Measurements from ENCODE around the gene SEMA3B. TPM values are rescaled to one million over a fixed set of nuclear protein-coding genes. Genes with fewer than 3 reads are reported as not detected.

SEMA3B gene
- total and polyA plus RNA-seq, 9 of the 15 experiments (the other 6 are each of a cell fraction or from before 2014, with no cell fraction given): 0.03 to 1.8 (median 0.55) TPM; not detected in 1

- TF ChIP-seq, protein P1, sequence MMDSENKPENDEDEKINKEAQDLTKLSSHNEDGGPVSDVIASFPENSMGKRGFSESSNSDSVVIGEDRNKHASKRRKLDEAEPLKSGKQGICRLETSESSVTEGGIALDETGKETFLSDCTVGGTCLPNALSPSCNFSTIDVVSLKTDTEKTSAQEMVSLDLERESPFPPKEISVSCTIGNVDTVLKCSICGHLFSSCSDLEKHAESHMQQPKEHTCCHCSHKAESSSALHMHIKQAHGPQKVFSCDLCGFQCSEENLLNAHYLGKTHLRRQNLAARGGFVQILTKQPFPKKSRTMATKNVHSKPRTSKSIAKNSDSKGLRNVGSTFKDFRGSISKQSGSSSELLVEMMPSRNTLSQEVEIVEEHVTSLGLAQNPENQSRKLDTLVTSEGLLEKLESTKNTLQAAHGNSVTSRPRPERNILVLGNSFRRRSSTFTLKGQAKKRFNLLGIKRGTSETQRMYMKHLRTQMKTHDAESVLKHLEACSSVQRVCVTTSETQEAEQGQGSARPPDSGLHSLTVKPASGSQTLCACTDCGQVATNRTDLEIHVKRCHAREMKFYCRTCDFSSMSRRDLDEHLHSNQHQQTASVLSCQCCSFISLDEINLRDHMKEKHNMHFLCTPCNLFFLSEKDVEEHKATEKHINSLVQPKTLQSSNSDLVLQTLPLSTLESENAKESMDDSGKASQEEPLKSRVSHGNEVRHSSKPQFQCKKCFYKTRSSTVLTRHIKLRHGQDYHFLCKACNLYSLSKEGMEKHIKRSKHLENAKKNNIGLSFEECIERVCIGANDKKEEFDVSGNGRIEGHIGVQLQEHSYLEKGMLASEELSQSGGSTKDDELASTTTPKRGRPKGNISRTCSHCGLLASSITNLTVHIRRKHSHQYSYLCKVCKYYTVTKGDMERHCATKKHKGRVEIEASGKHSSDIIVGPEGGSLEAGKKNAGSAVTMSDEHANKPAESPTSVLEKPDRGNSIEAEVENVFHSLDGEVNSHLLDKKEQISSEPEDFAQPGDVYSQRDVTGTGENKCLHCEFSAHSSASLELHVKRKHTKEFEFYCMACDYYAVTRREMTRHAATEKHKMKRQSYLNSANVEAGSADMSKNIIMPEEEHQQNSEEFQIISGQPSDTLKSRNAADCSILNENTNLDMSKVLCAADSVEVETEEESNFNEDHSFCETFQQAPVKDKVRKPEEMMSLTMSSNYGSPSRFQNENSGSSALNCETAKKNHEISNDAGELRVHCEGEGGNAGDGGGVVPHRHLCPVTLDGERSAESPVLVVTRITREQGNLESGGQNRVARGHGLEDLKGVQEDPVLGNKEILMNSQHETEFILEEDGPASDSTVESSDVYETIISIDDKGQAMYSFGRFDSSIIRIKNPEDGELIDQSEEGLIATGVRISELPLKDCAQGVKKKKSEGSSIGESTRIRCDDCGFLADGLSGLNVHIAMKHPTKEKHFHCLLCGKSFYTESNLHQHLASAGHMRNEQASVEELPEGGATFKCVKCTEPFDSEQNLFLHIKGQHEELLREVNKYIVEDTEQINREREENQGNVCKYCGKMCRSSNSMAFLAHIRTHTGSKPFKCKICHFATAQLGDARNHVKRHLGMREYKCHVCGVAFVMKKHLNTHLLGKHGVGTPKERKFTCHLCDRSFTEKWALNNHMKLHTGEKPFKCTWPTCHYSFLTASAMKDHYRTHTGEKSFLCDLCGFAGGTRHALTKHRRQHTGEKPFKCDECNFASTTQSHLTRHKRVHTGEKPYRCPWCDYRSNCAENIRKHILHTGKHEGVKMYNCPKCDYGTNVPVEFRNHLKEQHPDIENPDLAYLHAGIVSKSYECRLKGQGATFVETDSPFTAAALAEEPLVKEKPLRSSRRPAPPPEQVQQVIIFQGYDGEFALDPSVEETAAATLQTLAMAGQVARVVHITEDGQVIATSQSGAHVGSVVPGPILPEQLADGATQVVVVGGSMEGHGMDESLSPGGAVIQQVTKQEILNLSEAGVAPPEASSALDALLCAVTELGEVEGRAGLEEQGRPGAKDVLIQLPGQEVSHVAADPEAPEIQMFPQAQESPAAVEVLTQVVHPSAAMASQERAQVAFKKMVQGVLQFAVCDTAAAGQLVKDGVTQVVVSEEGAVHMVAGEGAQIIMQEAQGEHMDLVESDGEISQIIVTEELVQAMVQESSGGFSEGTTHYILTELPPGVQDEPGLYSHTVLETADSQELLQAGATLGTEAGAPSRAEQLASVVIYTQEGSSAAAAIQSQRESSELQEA (IDR thresholded peaks at IDR 0.05; ENCODE audit: low read depth): no peak
- no peak for TF ChIP-seq CBX5 (IDR thresholded peaks at IDR 0.05; ENCODE audit: borderline replicate concordance, low read depth)
- no peak for TF ChIP-seq POU5F1 (IDR thresholded peaks at IDR 0.05; ENCODE audit: borderline replicate concordance, low read depth, low read length, partially characterized antibody)
- peak; percentile 91 for TF ChIP-seq TFAP4 (CRISPR knock-in tag; IDR thresholded peaks at IDR 0.05; ENCODE audit: borderline replicate concordance)
- TF ChIP-seq, protein P2, sequence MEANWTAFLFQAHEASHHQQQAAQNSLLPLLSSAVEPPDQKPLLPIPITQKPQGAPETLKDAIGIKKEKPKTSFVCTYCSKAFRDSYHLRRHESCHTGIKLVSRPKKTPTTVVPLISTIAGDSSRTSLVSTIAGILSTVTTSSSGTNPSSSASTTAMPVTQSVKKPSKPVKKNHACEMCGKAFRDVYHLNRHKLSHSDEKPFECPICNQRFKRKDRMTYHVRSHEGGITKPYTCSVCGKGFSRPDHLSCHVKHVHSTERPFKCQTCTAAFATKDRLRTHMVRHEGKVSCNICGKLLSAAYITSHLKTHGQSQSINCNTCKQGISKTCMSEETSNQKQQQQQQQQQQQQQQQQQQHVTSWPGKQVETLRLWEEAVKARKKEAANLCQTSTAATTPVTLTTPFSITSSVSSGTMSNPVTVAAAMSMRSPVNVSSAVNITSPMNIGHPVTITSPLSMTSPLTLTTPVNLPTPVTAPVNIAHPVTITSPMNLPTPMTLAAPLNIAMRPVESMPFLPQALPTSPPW (CRISPR knock-in tag; IDR thresholded peaks at IDR 0.05): peak; percentile 46
- TF ChIP-seq MAZ (CRISPR knock-in tag; conservative IDR thresholded peaks at IDR 0.05 in 1 of 2, IDR thresholded peaks at IDR 0.05 in 1 of 2): peak; percentile 32 to 73; a peak in 3 of 4 replicates
- TF ChIP-seq, protein P3, sequence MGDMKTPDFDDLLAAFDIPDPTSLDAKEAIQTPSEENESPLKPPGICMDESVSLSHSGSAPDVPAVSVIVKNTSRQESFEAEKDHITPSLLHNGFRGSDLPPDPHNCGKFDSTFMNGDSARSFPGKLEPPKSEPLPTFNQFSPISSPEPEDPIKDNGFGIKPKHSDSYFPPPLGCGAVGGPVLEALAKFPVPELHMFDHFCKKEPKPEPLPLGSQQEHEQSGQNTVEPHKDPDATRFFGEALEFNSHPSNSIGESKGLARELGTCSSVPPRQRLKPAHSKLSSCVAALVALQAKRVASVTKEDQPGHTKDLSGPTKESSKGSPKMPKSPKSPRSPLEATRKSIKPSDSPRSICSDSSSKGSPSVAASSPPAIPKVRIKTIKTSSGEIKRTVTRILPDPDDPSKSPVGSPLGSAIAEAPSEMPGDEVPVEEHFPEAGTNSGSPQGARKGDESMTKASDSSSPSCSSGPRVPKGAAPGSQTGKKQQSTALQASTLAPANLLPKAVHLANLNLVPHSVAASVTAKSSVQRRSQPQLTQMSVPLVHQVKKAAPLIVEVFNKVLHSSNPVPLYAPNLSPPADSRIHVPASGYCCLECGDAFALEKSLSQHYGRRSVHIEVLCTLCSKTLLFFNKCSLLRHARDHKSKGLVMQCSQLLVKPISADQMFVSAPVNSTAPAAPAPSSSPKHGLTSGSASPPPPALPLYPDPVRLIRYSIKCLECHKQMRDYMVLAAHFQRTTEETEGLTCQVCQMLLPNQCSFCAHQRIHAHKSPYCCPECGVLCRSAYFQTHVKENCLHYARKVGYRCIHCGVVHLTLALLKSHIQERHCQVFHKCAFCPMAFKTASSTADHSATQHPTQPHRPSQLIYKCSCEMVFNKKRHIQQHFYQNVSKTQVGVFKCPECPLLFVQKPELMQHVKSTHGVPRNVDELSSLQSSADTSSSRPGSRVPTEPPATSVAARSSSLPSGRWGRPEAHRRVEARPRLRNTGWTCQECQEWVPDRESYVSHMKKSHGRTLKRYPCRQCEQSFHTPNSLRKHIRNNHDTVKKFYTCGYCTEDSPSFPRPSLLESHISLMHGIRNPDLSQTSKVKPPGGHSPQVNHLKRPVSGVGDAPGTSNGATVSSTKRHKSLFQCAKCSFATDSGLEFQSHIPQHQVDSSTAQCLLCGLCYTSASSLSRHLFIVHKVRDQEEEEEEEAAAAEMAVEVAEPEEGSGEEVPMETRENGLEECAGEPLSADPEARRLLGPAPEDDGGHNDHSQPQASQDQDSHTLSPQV (IDR thresholded peaks at IDR 0.05): peak; percentile 61
Observed at GRCh38 chr3:50324351-50325112, 55.6 kb downstream of the SEMA3B start (continued).
